Endothelial cell (in vitro differentiated cells): Measurements from ENCODE around the gene FDXACB1. TPM values are rescaled to one million over a fixed set of nuclear protein-coding genes. Genes with fewer than 3 reads are reported as not detected.
A peak's percentile ranks its signal among the peaks of the same experiment; 100 is the strongest.

Experiments used
- DNase-seq: peaks from one replicate; pipeline ENCODE4 v3.0.0; 2021; ENCODE audit warnings: low spot score
- H3K27ac Mint-ChIP-seq: one replicate; pipeline ENCODE4 v1.8.0; 2021; ENCODE audit warnings: mixed read lengths, inconsistent platforms; ENCODE audit not compliant: unreplicated experiment
- H3K27me3 Mint-ChIP-seq: one replicate; pipeline ENCODE4 v1.8.0; 2021; ENCODE audit warnings: mild to moderate bottlenecking, moderate library complexity, mixed read lengths, inconsistent platforms; ENCODE audit not compliant: unreplicated experiment
- H3K36me3 Mint-ChIP-seq: one replicate; pipeline ENCODE4 v1.8.0; 2021; ENCODE audit warnings: mild to moderate bottlenecking, low read depth, mixed read lengths, inconsistent platforms; ENCODE audit not compliant: unreplicated experiment
- H3K4me1 Mint-ChIP-seq: one replicate; pipeline ENCODE4 v1.8.0; 2021; ENCODE audit warnings: mild to moderate bottlenecking, mixed read lengths, inconsistent platforms; ENCODE audit not compliant: unreplicated experiment
- H3K4me3 Mint-ChIP-seq: one replicate; pipeline ENCODE4 v1.8.0; 2021; ENCODE audit warnings: mild to moderate bottlenecking, mixed read lengths, inconsistent platforms; ENCODE audit not compliant: unreplicated experiment
- H3K9me3 Mint-ChIP-seq: one replicate; pipeline ENCODE4 v1.8.0; 2021; ENCODE audit warnings: mixed read lengths, inconsistent platforms; ENCODE audit not compliant: unreplicated experiment
- total RNA-seq: library from RNA; stranded (reverse); fragmentation: NEBNext Ultra II Directional; extraction: Animal tissue kit (Norgen Biotek cat#: 25700); gene quantifications from one replicate; pipeline ENCODE4 v1.2.1, GENCODE V29; 2021; ENCODE audit not compliant: unreplicated experiment
- TF ChIP-seq, protein P1 (sequence below): fragments of 200-600 bp; sonication (generic); IDR thresholded peaks from one replicate; pipeline ENCODE4 v1.5.0; 2021; ENCODE audit warnings: antibody characterized with exemption; ENCODE audit not compliant: unreplicated experiment

The FDXACB1 gene
- total RNA-seq, 1 donor from 2014 or later: 1.4 TPM

DNA sequence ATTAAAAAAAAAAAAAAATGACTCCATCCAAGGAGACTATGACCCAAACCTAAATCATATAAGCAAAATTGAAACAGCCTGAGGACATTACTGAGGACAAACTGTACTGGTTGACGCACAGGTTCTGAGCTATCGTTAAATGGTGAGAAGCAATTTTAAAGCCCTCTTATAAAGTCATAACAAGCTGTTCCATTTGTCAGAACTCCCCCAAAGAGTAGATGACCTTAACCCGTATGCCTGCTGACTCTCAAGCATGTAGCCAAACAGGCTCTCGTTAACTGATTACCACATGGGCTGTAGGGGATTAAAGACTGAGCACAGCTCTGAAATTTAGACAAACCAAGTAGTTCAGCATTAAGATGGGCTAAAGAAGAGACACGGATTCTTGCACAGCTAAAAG lies 30.4 kb upstream of the FDXACB1 start:
- Mint-ChIP-seq H3K27ac (peak overlapping the region; percentile 52), H3K4me1 (peaks cover 11% of the 10 kb centered on the region), H3K4me3 (no peak overlapping the region), H3K36me3 (peaks cover 3% of the 10 kb centered on the region), H3K27me3 (peaks cover 6% of the 10 kb centered on the region), H3K9me3 (peaks cover 6% of the 10 kb centered on the region)
- TF ChIP-seq, protein P1, sequence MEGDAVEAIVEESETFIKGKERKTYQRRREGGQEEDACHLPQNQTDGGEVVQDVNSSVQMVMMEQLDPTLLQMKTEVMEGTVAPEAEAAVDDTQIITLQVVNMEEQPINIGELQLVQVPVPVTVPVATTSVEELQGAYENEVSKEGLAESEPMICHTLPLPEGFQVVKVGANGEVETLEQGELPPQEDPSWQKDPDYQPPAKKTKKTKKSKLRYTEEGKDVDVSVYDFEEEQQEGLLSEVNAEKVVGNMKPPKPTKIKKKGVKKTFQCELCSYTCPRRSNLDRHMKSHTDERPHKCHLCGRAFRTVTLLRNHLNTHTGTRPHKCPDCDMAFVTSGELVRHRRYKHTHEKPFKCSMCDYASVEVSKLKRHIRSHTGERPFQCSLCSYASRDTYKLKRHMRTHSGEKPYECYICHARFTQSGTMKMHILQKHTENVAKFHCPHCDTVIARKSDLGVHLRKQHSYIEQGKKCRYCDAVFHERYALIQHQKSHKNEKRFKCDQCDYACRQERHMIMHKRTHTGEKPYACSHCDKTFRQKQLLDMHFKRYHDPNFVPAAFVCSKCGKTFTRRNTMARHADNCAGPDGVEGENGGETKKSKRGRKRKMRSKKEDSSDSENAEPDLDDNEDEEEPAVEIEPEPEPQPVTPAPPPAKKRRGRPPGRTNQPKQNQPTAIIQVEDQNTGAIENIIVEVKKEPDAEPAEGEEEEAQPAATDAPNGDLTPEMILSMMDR: no peak
- DNase-seq: no peak

DNA sequence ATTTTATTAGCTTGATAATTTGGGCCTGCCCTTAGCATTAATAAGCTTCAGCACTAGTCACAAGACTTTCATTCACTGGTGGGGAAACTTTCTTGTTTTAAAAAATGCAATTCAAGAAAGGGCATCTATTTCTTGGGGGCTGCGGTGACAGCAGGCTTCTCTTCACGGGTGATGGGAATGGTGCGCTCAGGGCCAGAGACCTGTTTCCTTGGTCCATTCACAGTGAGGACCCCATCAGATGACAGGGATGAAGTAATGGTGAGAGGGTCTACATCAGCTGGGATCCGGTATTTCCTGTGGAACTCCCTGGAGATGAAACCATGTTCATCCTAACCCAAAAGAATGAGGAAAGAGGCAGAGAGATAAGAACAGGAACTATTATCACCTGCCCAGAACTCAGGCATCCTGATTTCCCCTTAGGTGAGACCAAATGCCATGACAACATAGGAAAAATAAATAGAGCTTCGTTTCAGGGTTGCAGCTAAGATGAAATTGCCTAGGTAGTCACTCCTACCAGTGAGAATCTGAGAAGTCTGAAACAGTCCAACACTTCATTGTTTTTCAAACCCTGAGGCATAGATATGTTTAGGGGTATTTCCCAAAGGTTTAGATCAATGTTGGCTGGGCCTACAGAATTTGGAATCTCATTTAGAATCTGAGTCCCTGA lies 29.8 kb upstream of the FDXACB1 start:
- Mint-ChIP-seq H3K4me1 (peaks cover 11% of the 10 kb centered on the region), H3K36me3 (peaks cover 3% of the 10 kb centered on the region), H3K27me3 (peaks cover 6% of the 10 kb centered on the region), H3K27ac (peak overlapping the region; percentile 84), H3K4me3 (no peak overlapping the region), H3K9me3 (peaks cover 6% of the 10 kb centered on the region)
- TF ChIP-seq, protein P1: no peak
- DNase-seq: no peak

DNA sequence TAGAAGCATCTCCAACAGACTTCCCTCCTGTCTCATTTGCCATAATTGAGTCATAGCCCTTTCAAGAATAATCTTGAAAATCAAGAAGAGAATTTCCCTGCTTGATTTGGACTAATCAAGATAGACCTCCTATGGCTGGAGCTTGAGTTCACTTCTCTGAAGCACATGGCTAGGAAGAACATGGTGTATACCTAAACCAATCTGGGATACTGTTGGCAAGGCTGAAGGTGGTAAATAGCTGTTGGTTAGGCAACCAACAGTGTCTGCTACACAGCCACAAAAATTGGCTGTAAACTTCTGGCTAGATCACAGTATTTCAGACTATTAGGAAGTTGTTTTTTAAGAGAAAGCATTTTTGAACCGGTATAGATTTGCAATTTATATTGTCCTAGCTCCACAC lies 27.7 kb upstream of the FDXACB1 start:
- H3K9me3 Mint-ChIP-seq: peaks cover 6% of the 10 kb centered on the region
- TF ChIP-seq, protein P1: no peak
- H3K4me3 Mint-ChIP-seq: no peak overlapping the region

DNA sequence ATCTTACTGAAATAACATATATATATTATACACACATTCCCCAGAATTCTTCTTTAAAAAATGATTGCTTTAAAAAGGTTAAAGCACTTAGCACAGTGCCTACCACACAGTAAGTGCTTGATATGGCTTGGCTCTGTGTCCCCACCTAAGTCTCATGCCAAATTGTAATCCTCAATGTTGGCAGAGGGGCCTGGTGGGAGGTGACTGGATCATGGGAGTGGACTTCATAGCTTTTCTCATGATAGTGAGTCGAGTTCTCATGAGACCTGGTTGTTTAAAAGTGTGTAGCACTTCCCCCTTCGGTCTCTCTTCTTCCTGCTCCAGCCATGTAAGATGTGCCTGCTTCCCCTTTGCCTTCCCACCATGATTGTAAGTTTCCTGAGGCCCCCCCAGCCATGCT lies 26.4 kb upstream of the FDXACB1 start:
- Mint-ChIP-seq H3K4me1 (peaks cover 8% of the 10 kb centered on the region), H3K27me3 (no peaks in the 10 kb centered on the region), H3K9me3 (peaks cover 6% of the 10 kb centered on the region), H3K36me3 (peaks cover 3% of the 10 kb centered on the region), H3K4me3 (no peak overlapping the region), H3K27ac (peak overlapping the region; percentile 48)
- TF ChIP-seq, protein P1: no peak
- no peak for DNase-seq

More for the DNA sequence above, 27.7 kb upstream of the FDXACB1 start:
- no peak for DNase-seq
- peaks cover 5% of the 10 kb centered on the region for H3K27me3 Mint-ChIP-seq
- no peak overlapping the region for H3K27ac Mint-ChIP-seq
- peaks cover 3% of the 10 kb centered on the region for H3K36me3 Mint-ChIP-seq
- peaks cover 11% of the 10 kb centered on the region for H3K4me1 Mint-ChIP-seq

DNA sequence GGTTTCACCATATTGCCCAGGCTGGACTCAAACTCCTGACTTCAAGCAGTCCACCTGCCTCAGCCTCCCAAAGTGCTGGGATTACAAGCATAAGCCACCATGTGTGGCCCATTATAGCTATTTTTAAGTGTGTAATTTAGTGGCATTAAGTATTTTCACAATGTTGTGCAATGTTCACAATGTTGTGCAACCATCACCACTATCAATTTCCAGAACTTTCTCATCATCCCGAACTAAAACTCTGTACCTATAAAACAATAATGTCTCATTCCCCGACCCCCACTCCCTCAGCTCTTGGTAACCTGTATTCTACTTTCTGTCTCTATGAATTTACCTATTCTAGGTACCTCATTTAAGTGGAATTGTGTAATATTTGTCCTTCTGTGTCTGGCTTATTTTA lies 7.9 kb upstream of the FDXACB1 start:
- Mint-ChIP-seq H3K27me3 (no peaks in the 10 kb centered on the region), H3K4me3 (no peak overlapping the region), H3K36me3 (no peaks in the 10 kb centered on the region), H3K4me1 (no peaks in the 10 kb centered on the region), H3K9me3 (no peaks in the 10 kb centered on the region), H3K27ac (no peak overlapping the region)
- no peak for DNase-seq
- TF ChIP-seq, protein P1: no peak
